HepG2 (cell line): ENCODE measurements around the gene ZNF491. TPM values are rescaled to one million over a fixed set of nuclear protein-coding genes. Genes with fewer than 3 reads are reported as not detected.
"Not testable (repeated sequence)": the region's sequence is repeated elsewhere in the genome, so short reads cannot be mapped to it uniquely, and the experiment has no call there.

Experiments used
- ATAC-seq: fragments of 200-7000 bp; cut with Tn5 transposase; 3 replicates; pipeline ENCODE4 v1.9.1; 2020; ENCODE audit warnings: mild to moderate bottlenecking, moderate library complexity
- BruUV-seq: library from RNA; stranded (reverse); fragments of 400-500 nt; replicated peaks from 2 replicates; lab custom pipeline; 2021; lab: Mats Ljungman, UMichigan
- CTCF ChIA-PET: fragments of 300-600 bp; formaldehyde crosslinking; extraction: SDS; loops from one replicate; lab custom pipeline; 2021; ENCODE audit warnings: low total read pairs, inconsistent platforms, low intra/inter-chr PET ratio; lab: Yijun Ruan, JAX
- POLR2A ChIA-PET: fragments of 350-600 bp; sonication (Branson Sonifier 250); formaldehyde crosslinking; loops from one replicate; lab custom pipeline; 2020; ENCODE audit warnings: antibody characterized with exemption, inconsistent platforms; lab: Yijun Ruan, JAX
- DNase-seq: peaks from one replicate; pipeline ENCODE4 v3.0.0-alpha.2; 2015; ENCODE audit warnings: low spot score
- FAIRE-seq: peaks from 3 replicates; lab custom pipeline; 2011; peaks lifted over from hg19 to GRCh38; lab: Jason Lieb, UNC
- H2AFZ ChIP-seq: one replicate; pipeline ENCODE4 v1.6.1; 2011; ENCODE audit warnings: low read length, inconsistent platforms
- H3K27ac ChIP-seq: fragments of 300-600 bp; 3 replicates; pipeline ENCODE4 v1.8.0; 2011; ENCODE audit warnings: mixed run types, mild to moderate bottlenecking, mixed read lengths, low read length, inconsistent platforms; ENCODE audit not compliant: insufficient read depth; ENCODE audit errors: extremely low read length
- H3K27me3 ChIP-seq, 2 experiments: fragments of 200-600 bp in 1 of 2; 2 replicates in 1 of 2; 3 replicates in 1 of 2; pipeline versions ENCODE4 v1.6.0 to v1.8.0; 2011; ENCODE audit warnings: low read length in 2 of 2, mild to moderate bottlenecking in 2 of 2, moderate library complexity in 2 of 2, inconsistent platforms in 1 of 2; ENCODE audit not compliant: insufficient read depth in 2 of 2, control insufficient read depth in 1 of 2
- H3K36me3 ChIP-seq, 2 experiments: fragments of 200-600 bp in 1 of 2; replicated peaks in 1 of 2; 2 replicates in 1 of 2; 3 replicates in 1 of 2; pipeline versions ENCODE4 v1.5.1 to v1.8.0; 2011; ENCODE audit warnings: low read length in 2 of 2, inconsistent platforms in 1 of 2; ENCODE audit not compliant: insufficient read depth in 2 of 2, control insufficient read depth in 1 of 2
- H3K4me1 ChIP-seq: 2 replicates; pipeline ENCODE4 v1.5.1; 2012; ENCODE audit warnings: low read length, inconsistent platforms; ENCODE audit not compliant: insufficient read depth
- H3K4me2 ChIP-seq: 2 replicates; pipeline ENCODE4 v1.6.0; 2011; ENCODE audit warnings: low read depth, low read length, inconsistent platforms
- H3K4me3 ChIP-seq, 3 experiments: fragments of 200-600 bp in 1 of 3; sonication (generic), shearing (Covaris generic) in 1 of 3; replicated peaks in 1 of 3; 2 replicates each; pipeline ENCODE4 v1.5.1; 2011 to 2016; ENCODE audit warnings: low read length in 3 of 3, inconsistent platforms in 2 of 3, low read depth in 2 of 3, mild to moderate bottlenecking in 2 of 3, control low read depth in 1 of 3, mixed read lengths in 1 of 3; ENCODE audit not compliant: insufficient read depth in 1 of 3
- H3K79me2 ChIP-seq: one replicate; pipeline ENCODE4 v1.6.1; 2011; ENCODE audit warnings: low read length, inconsistent platforms; ENCODE audit not compliant: insufficient read depth
- H3K9ac ChIP-seq: 2 replicates; pipeline ENCODE4 v1.6.0; 2011; ENCODE audit warnings: mild to moderate bottlenecking, low read depth, low read length, inconsistent platforms; ENCODE audit not compliant: insufficient read depth
- H3K9me3 ChIP-seq: 2 replicates; pipeline ENCODE4 v1.5.1; 2012; ENCODE audit warnings: mild to moderate bottlenecking, low read length
- H4K20me1 ChIP-seq: 2 replicates; pipeline ENCODE4 v1.6.0; 2011; ENCODE audit warnings: inconsistent platforms, mild to moderate bottlenecking, low read length, moderate library complexity; ENCODE audit not compliant: insufficient read depth
- ERF ChIP-seq: IDR thresholded peaks from 2 replicates; pipeline ENCODE4 v1.6.1; 2018; ENCODE audit warnings: missing biosample characterization, missing genetic modification reagents
- GATAD2A ChIP-seq: IDR thresholded peaks from 2 replicates; pipeline ENCODE4 v1.6.1; 2016
- KAT7 ChIP-seq: IDR thresholded peaks from 2 replicates; pipeline ENCODE4 v1.6.1; 2018; ENCODE audit warnings: borderline replicate concordance, missing compliant biosample characterization
- KDM2A ChIP-seq: sonication (generic); formaldehyde crosslinking; IDR thresholded peaks from 2 replicates; pipeline ENCODE4 v1.4.0; 2020; ENCODE audit warnings: low read depth, missing genetic modification reagents, borderline replicate concordance
- RAD21 ChIP-seq: fragments of 450-650 bp; formaldehyde crosslinking; IDR thresholded peaks from 2 replicates; pipeline ENCODE4 v1.5.0; 2020; ENCODE audit warnings: mild to moderate bottlenecking
- STAG1 ChIP-seq: sonication (generic); formaldehyde crosslinking; IDR thresholded peaks from 2 replicates; pipeline ENCODE4 v1.4.0; 2020; ENCODE audit warnings: missing genetic modification reagents
- ZBTB38 ChIP-seq: sonication (generic); formaldehyde crosslinking; IDR thresholded peaks from 2 replicates; pipeline ENCODE4 v1.5.1; 2020; ENCODE audit warnings: mild to moderate bottlenecking, missing genetic modification reagents
- WGBS: methylation state at CpG from one replicate; pipeline ENCODE4 v1.1.6; 2017; ENCODE audit warnings: low lambda C conversion rate; 5-methylcytosine and 5-hydroxymethylcytosine counted together
- in situ Hi-C: cut with HindIII; loops from 2 replicates; pipeline ENCODE4 v1.10.0; 2017; ENCODE audit warnings: low pct_unique_long_range_greater_than_20kb; ENCODE audit not compliant: extremely low pct_ligation_motif_present
- intact Hi-C: fragments of 100-400 bp; cut with micrococcal nuclease; formaldehyde crosslinking; loops from one replicate; pipeline ENCODE4 v1.10.0; 2022; ENCODE audit not compliant: unreplicated experiment
- polyA plus RNA-seq, 8 experiments: library from polyadenylated mRNA; depleted of rRNA in 3 of 8; stranded (reverse) in 7 of 8; unstranded in 1 of 8; fragments of >200 nt; fragmentation: Illumina TruSeq in 4 of 8; extraction: Trizol in 4 of 8; gene quantifications; 2 replicates each; pipeline versions ENCODE4 v1.2.1 to v1.2.3, GENCODE V29; 2011 to 2016; ENCODE audit warnings: low read depth in 4 of 8, missing spikeins in 1 of 8, mixed read lengths in 1 of 8; ENCODE audit not compliant: insufficient read depth in 1 of 8
- total RNA-seq, 5 experiments: library from RNA; depleted of rRNA; stranded (reverse); fragments of >200 nt; fragmentation: Illumina TruSeq; extraction: Trizol; gene quantifications; 2 replicates each; pipeline ENCODE4 v1.2.3, GENCODE V29; 2016; ENCODE audit warnings: low read depth in 1 of 5
- TF ChIP-seq, protein P1 (sequence below): sonication (generic); formaldehyde crosslinking; IDR thresholded peaks from 2 replicates; pipeline ENCODE4 v1.5.1; 2020; ENCODE audit warnings: mild to moderate bottlenecking, missing genetic modification reagents, moderate library complexity
- TF ChIP-seq, protein P2 (sequence below): IDR thresholded peaks from 2 replicates; pipeline ENCODE4 v1.6.1; 2016; ENCODE audit warnings: mild to moderate bottlenecking
- TF ChIP-seq, protein P3 (sequence below): sonication (generic); formaldehyde crosslinking; IDR thresholded peaks from 2 replicates; pipeline ENCODE4 v1.4.0; 2020; ENCODE audit warnings: missing genetic modification reagents
- TF ChIP-seq, protein P4 (sequence below): sonication (generic); formaldehyde crosslinking; IDR thresholded peaks from 2 replicates; pipeline ENCODE4 v1.4.0; 2020; ENCODE audit warnings: missing genetic modification reagents, mild to moderate bottlenecking, borderline replicate concordance

Gene ZNF491
- total and polyA plus RNA-seq, 2 of the 13 experiments (the other 11 are each of a cell fraction or from before 2014, with no cell fraction given) = 0.57 to 2.2 TPM

DNA sequence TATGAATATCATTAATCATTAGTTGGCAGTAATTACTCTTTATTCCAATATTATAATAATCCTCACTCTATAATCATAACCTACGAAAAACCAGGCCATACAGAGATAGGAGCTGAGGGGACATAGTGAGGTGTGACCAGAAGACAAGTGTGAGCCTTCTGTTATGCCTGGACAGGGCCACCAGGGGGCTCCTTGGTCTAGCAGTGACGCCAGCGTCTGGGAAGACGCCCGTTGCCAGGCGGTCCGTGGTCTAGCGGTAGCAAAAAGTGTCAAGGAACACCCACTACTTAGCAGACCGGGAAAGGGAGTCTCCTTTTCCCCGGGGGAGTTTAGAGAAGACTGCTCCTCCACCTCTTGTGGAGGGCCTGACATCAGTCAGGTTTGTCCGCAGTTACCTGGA, 26.8 kb upstream of the ZNF491 start:
- H3K9ac ChIP-seq, ATAC-seq, intact Hi-C loops, BruUV-seq, H4K20me1 ChIP-seq, H2AFZ ChIP-seq, H3K27me3 ChIP-seq, H3K9me3 ChIP-seq, H3K27ac ChIP-seq, FAIRE-seq, POLR2A ChIA-PET, H3K36me3 ChIP-seq, H3K4me3 ChIP-seq, H3K4me2 ChIP-seq, in situ Hi-C loops: not testable (repeated sequence)
- WGBS = 59% methylated on average over 9 of the region's 11 CpGs
- DNase-seq = peak; percentile 13
- Histone ChIP-seq H3K79me2 (peaks cover 58% of the 10 kb centered on the region), H3K4me1 (peaks cover 60% of the 10 kb centered on the region)
- CTCF ChIA-PET = interaction anchor here (1.3 kb wide), 1 partner anchor 41 kb away, joined by 6 read pairs; no protein-coding TSS in a partner anchor
- TF ChIP-seq ERF (CRISPR knock-in tag) (peak; percentile 21; the same call in 1 of the 2 replicates), KAT7 (CRISPR knock-in tag) (peak; percentile 37; the same call in 1 of the 2 replicates), KDM2A (CRISPR knock-in tag) (peak; percentile 25; the same call in 1 of the 2 replicates), RAD21 (CRISPR knock-in tag) (peak; percentile 28; the same call in 1 of the 2 replicates), STAG1 (CRISPR knock-in tag) (peak; percentile 53), GATAD2A (peak; percentile 20; the same call in 1 of the 2 replicates), ZBTB38 (CRISPR knock-in tag) (peak; percentile 83; the same call in 1 of the 2 replicates)
- TF ChIP-seq, protein P1, sequence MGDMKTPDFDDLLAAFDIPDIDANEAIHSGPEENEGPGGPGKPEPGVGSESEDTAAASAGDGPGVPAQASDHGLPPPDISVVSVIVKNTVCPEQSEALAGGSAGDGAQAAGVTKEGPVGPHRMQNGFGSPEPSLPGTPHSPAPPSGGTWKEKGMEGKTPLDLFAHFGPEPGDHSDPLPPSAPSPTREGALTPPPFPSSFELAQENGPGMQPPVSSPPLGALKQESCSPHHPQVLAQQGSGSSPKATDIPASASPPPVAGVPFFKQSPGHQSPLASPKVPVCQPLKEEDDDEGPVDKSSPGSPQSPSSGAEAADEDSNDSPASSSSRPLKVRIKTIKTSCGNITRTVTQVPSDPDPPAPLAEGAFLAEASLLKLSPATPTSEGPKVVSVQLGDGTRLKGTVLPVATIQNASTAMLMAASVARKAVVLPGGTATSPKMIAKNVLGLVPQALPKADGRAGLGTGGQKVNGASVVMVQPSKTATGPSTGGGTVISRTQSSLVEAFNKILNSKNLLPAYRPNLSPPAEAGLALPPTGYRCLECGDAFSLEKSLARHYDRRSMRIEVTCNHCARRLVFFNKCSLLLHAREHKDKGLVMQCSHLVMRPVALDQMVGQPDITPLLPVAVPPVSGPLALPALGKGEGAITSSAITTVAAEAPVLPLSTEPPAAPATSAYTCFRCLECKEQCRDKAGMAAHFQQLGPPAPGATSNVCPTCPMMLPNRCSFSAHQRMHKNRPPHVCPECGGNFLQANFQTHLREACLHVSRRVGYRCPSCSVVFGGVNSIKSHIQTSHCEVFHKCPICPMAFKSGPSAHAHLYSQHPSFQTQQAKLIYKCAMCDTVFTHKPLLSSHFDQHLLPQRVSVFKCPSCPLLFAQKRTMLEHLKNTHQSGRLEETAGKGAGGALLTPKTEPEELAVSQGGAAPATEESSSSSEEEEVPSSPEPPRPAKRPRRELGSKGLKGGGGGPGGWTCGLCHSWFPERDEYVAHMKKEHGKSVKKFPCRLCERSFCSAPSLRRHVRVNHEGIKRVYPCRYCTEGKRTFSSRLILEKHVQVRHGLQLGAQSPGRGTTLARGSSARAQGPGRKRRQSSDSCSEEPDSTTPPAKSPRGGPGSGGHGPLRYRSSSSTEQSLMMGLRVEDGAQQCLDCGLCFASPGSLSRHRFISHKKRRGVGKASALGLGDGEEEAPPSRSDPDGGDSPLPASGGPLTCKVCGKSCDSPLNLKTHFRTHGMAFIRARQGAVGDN (CRISPR knock-in tag) = peak; percentile 36; the same call in 1 of the 2 replicates
- TF ChIP-seq, protein P2, sequence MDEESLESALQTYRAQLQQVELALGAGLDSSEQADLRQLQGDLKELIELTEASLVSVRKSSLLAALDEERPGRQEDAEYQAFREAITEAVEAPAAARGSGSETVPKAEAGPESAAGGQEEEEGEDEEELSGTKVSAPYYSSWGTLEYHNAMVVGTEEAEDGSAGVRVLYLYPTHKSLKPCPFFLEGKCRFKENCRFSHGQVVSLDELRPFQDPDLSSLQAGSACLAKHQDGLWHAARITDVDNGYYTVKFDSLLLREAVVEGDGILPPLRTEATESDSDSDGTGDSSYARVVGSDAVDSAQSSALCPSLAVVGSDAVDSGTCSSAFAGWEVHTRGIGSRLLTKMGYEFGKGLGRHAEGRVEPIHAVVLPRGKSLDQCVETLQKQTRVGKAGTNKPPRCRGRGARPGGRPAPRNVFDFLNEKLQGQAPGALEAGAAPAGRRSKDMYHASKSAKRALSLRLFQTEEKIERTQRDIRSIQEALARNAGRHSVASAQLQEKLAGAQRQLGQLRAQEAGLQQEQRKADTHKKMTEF (CRISPR knock-in tag) = 0 out of 2 replicates have a peak, but pooled peaks have one; percentile 38
- TF ChIP-seq, protein P3, sequence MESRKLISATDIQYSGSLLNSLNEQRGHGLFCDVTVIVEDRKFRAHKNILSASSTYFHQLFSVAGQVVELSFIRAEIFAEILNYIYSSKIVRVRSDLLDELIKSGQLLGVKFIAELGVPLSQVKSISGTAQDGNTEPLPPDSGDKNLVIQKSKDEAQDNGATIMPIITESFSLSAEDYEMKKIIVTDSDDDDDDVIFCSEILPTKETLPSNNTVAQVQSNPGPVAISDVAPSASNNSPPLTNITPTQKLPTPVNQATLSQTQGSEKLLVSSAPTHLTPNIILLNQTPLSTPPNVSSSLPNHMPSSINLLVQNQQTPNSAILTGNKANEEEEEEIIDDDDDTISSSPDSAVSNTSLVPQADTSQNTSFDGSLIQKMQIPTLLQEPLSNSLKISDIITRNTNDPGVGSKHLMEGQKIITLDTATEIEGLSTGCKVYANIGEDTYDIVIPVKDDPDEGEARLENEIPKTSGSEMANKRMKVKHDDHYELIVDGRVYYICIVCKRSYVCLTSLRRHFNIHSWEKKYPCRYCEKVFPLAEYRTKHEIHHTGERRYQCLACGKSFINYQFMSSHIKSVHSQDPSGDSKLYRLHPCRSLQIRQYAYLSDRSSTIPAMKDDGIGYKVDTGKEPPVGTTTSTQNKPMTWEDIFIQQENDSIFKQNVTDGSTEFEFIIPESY (CRISPR knock-in tag) = peak; percentile 98
- TF ChIP-seq, protein P4, sequence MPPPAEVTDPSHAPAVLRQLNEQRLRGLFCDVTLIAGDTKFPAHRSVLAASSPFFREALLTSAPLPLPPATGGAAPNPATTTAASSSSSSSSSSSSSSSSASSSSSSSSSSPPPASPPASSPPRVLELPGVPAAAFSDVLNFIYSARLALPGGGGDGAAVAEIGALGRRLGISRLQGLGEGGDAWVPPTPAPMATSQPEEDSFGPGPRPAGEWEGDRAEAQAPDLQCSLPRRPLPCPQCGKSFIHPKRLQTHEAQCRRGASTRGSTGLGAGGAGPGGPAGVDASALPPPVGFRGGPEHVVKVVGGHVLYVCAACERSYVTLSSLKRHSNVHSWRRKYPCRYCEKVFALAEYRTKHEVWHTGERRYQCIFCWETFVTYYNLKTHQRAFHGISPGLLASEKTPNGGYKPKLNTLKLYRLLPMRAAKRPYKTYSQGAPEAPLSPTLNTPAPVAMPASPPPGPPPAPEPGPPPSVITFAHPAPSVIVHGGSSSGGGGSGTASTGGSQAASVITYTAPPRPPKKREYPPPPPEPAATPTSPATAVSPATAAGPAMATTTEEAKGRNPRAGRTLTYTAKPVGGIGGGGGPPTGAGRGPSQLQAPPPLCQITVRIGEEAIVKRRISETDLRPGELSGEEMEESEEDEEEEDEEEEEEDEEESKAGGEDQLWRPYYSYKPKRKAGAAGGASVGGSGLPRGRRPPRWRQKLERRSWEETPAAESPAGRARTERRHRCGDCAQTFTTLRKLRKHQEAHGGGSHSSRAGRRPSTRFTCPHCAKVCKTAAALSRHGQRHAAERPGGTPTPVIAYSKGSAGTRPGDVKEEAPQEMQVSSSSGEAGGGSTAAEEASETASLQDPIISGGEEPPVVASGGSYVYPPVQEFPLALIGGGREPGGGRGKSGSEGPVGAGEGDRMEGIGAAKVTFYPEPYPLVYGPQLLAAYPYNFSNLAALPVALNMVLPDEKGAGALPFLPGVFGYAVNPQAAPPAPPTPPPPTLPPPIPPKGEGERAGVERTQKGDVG (CRISPR knock-in tag) = peak; percentile 81; the same call in 1 of the 2 replicates
